Chondrocyte (in vitro differentiated cells): ENCODE measurements around the gene PDHB. TPM values are rescaled to one million over a fixed set of nuclear protein-coding genes. Genes with fewer than 3 reads are reported as not detected.
A peak's percentile ranks its signal among the peaks of the same experiment; 100 is the strongest.

Experiments used
- DNase-seq: peaks from one replicate; pipeline ENCODE4 v3.0.0; 2021; ENCODE audit warnings: mixed read lengths, low spot score
- H3K27ac Mint-ChIP-seq: one replicate; pipeline ENCODE4 v1.8.0; 2021; ENCODE audit warnings: mild to moderate bottlenecking, moderate library complexity, mixed read lengths; ENCODE audit not compliant: unreplicated experiment
- H3K27me3 Mint-ChIP-seq: 2 replicates; pipeline ENCODE4 v1.8.0; 2021; ENCODE audit warnings: low read depth, mixed read lengths
- H3K36me3 Mint-ChIP-seq: 2 replicates; pipeline ENCODE4 v1.8.0; 2021; ENCODE audit warnings: low read depth, mixed read lengths
- H3K4me1 Mint-ChIP-seq: 2 replicates; pipeline ENCODE4 v1.8.0; 2021; ENCODE audit warnings: low read depth, mild to moderate bottlenecking, mixed read lengths
- H3K4me3 Mint-ChIP-seq: one replicate; pipeline ENCODE4 v1.8.0; 2021; ENCODE audit warnings: mild to moderate bottlenecking, moderate library complexity, mixed read lengths; ENCODE audit not compliant: unreplicated experiment
- H3K9me3 Mint-ChIP-seq: 2 replicates; pipeline ENCODE4 v1.8.0; 2021; ENCODE audit warnings: low read depth, mixed read lengths
- CTCF ChIP-seq: fragments of 200-600 bp; sonication (generic); IDR thresholded peaks from 2 replicates; pipeline ENCODE4 v1.5.0; 2021; ENCODE audit warnings: antibody characterized with exemption, mild to moderate bottlenecking, moderate library complexity
- total RNA-seq: library from RNA; stranded (reverse); gene quantifications from 3 replicates; pipeline ENCODE4 v1.2.1, GENCODE V29; 2021

PDHB gene
- total RNA-seq, 1 donor from 2014 or later: 84.7 TPM

- TF ChIP-seq CTCF: no peak
- Mint-ChIP-seq H3K27ac (peak overlapping the region; percentile 88), H3K4me3 (no peak overlapping the region), H3K9me3 (no peaks in the 10 kb centered on the region), H3K36me3 (peaks cover 12% of the 10 kb centered on the region), H3K4me1 (peaks cover 41% of the 10 kb centered on the region), H3K27me3 (no peaks in the 10 kb centered on the region)
- DNase-seq: no peak
Measured at GRCh38 chr3:58434511-58434910, 879 bp upstream of the PDHB start.

- Mint-ChIP-seq H3K4me3 (peak overlapping the region; percentile 85), H3K9me3 (no peaks in the 10 kb centered on the region), H3K27ac (peak overlapping the region; percentile 88), H3K36me3 (peaks cover 16% of the 10 kb centered on the region), H3K4me1 (peaks cover 41% of the 10 kb centered on the region), H3K27me3 (no peaks in the 10 kb centered on the region)
- TF ChIP-seq CTCF: no peak
- no peak for DNase-seq
Measured at GRCh38 chr3:58434168-58434504, 504 bp upstream of the PDHB start.

DNA sequence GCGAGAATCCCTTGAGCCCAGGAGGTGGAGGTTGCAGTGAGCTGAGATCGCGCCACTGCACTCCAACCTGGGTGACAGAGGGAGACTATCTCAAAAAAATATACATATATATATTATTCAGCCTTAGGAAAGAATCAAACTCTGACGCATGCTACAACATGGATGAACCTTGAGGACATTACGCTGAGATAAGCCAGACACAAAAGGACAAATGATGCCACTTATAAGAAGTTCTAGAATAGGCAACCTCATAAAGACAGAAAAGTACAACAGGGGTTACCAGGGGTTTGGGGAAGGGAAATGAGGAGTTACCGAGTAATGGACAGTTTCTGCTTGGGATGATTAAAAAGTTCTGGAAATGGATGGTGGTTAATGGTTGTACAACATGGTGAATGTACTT, 727 bp downstream of the PDHB start:
- no peaks in the 10 kb centered on the region for H3K9me3 Mint-ChIP-seq
- peaks cover 50% of the 10 kb centered on the region for H3K4me1 Mint-ChIP-seq
- peak overlapping the region; percentile 85 for H3K4me3 Mint-ChIP-seq
- peak overlapping the region; percentile 95 for H3K27ac Mint-ChIP-seq
- H3K27me3 Mint-ChIP-seq: no peaks in the 10 kb centered on the region
- no peak for DNase-seq
- peaks cover 24% of the 10 kb centered on the region for H3K36me3 Mint-ChIP-seq
- no peak for TF ChIP-seq CTCF

DNA sequence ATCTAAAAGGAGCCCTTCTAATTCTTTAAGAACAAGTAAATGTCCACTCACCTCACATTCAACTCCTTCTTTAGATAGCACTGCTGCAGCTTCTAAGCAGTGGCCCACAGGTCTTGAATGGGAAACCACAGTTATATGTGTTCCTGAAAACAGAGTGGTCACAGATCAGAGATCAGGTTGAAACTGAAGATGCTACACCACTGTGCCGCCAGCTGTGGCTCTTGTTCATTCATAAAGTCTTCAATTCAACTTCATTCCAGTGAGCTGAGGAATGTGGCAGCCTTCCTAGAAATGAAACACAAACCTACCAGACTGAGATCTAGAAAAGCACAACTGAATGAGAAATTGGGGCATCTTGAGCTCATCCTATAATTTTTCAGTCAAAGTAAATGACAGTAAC, 4.0 kb downstream of the PDHB start:
- TF ChIP-seq CTCF: no peak
- Mint-ChIP-seq H3K4me3 (no peak overlapping the region), H3K27me3 (no peaks in the 10 kb centered on the region), H3K4me1 (peaks cover 38% of the 10 kb centered on the region), H3K36me3 (peaks cover 37% of the 10 kb centered on the region), H3K27ac (no peak overlapping the region), H3K9me3 (no peaks in the 10 kb centered on the region)
- no peak for DNase-seq

DNA sequence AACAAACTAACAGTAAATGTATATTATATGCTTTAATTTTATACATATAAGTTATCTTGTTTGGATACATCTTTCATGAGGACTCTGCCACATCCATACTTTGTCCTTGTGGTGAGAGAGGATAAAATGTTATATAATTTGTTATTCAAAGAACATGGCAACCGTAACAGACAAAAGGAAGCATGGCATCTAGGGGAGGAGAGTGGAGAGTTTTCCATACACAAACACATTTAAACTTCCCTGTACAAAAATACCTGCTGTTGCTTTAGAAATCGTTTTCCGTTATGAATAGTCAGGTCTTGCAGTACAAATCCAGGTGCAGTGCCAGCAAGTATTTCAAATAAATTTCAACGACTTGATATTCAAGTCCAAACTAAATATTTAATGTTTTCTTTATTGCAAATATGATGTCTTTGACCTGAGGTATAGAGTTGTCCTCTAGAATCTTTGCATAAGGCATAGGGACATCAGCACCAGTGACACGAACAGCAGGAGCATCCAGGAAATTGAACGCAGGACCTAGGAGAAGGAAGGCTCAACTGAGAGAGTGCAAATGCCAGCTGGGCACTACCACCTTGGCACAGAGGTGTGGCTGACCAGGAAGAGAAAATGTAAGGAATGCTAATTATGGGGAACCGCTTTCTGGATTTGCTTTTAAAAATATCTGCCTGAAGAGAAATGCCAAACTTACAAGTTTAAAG, 5.8 kb downstream of the PDHB start:
- DNase-seq: no peak
- Mint-ChIP-seq H3K27ac (no peak overlapping the region), H3K27me3 (no peaks in the 10 kb centered on the region), H3K4me1 (peaks cover 25% of the 10 kb centered on the region), H3K9me3 (no peaks in the 10 kb centered on the region), H3K36me3 (peaks cover 41% of the 10 kb centered on the region), H3K4me3 (no peak overlapping the region)
- no peak for TF ChIP-seq CTCF
